Endodermal cell (in vitro differentiated cells): Measurements from ENCODE around the gene ZNF532. TPM values are rescaled to one million over a fixed set of nuclear protein-coding genes. Genes with fewer than 3 reads are reported as not detected.

Source experiments
- DNase-seq: peaks from one replicate; pipeline ENCODE4 v3.0.0-alpha.2; 2017
- H3K27ac ChIP-seq: 2 replicates; pipeline ENCODE4 v1.5.1; 2013; ENCODE audit warnings: mild to moderate bottlenecking, low read depth, low read length, moderate library complexity
- H3K27me3 ChIP-seq: 2 replicates; pipeline ENCODE4 v1.6.1; 2013; ENCODE audit warnings: mild to moderate bottlenecking, low read length, moderate library complexity; ENCODE audit not compliant: insufficient read depth, control insufficient read depth, poor library complexity, severe bottlenecking
- H3K36me3 ChIP-seq: 2 replicates; pipeline ENCODE4 v1.7.0; 2013; ENCODE audit warnings: mild to moderate bottlenecking, low read length, moderate library complexity; ENCODE audit not compliant: control insufficient read depth, insufficient read depth
- H3K4me1 ChIP-seq: one replicate; pipeline ENCODE4 v1.7.0; 2013; ENCODE audit warnings: low read length; ENCODE audit not compliant: control insufficient read depth, insufficient read depth
- H3K4me3 ChIP-seq: 2 replicates; pipeline ENCODE4 v1.5.1; 2013; ENCODE audit warnings: mild to moderate bottlenecking, low read length, moderate library complexity
- H3K9ac ChIP-seq: 2 replicates; pipeline ENCODE4 v1.6.1; 2013; ENCODE audit warnings: mild to moderate bottlenecking, low read length, moderate library complexity; ENCODE audit not compliant: poor library complexity, severe bottlenecking; ENCODE audit errors: extremely low read depth
- H3K9me3 ChIP-seq: 2 replicates; pipeline ENCODE4 v1.6.1; 2013; ENCODE audit warnings: mild to moderate bottlenecking, low read length, moderate library complexity; ENCODE audit not compliant: control insufficient read depth
- H3K27ac Mint-ChIP-seq: 2 replicates; pipeline ENCODE4 v1.8.0; 2020; ENCODE audit warnings: mixed read lengths
- H3K27me3 Mint-ChIP-seq: 2 replicates; pipeline ENCODE4 v1.8.0; 2021; ENCODE audit warnings: mild to moderate bottlenecking, mixed read lengths; ENCODE audit not compliant: insufficient read depth
- H3K36me3 Mint-ChIP-seq: 2 replicates; pipeline ENCODE4 v1.8.0; 2020; ENCODE audit warnings: low read depth, mixed read lengths
- H3K4me1 Mint-ChIP-seq: 2 replicates; pipeline ENCODE4 v1.8.0; 2020; ENCODE audit warnings: mixed read lengths
- H3K4me3 Mint-ChIP-seq: 2 replicates; pipeline ENCODE4 v1.8.0; 2020; ENCODE audit warnings: mild to moderate bottlenecking, moderate library complexity, mixed read lengths
- H3K9me3 Mint-ChIP-seq: 2 replicates; pipeline ENCODE4 v1.8.0; 2020; ENCODE audit warnings: mild to moderate bottlenecking, mixed read lengths
- CTCF ChIP-seq: fragments of 200-600 bp; sonication (generic); conservative IDR thresholded peaks from 2 replicates; pipeline ENCODE4 v1.5.0; 2021; ENCODE audit warnings: antibody characterized with exemption, mild to moderate bottlenecking
- WGBS, 2 experiments: methylation state at CpG; one replicate each; pipeline versions ENCODE4 v1.1.5 to v1.1.7; 2013; ENCODE audit warnings: missing lambda C conversion rate in 2 of 2, mixed read lengths in 1 of 2; ENCODE audit not compliant: insufficient coverage in 1 of 2, insufficient read length in 1 of 2; 5-methylcytosine and 5-hydroxymethylcytosine counted together
- total RNA-seq, 2 donors: library from RNA; stranded (reverse); fragmentation: NEBNext Ultra II Directional in 1 of 2; extraction: Animal tissue kit (Norgen Biotek cat#: 25700) in 1 of 2; gene quantifications; 2 replicates in 1 of 2; 3 replicates in 1 of 2; pipeline ENCODE4 v1.2.1, GENCODE V29; 2021

ZNF532 gene
- total RNA-seq, 2 donors from 2014 or later = 138 to 207 TPM

GRCh38 chr18:58928386-58928785 is 63.7 kb downstream of the ZNF532 start:
- Histone ChIP-seq H3K4me1 (peaks cover 14% of the 10 kb centered on the region), H3K27ac (peak overlapping the region; percentile 7), H3K9me3 (peaks cover 17% of the 10 kb centered on the region), H3K4me3 (no peak overlapping the region), H3K27me3 (no peaks in the 10 kb centered on the region), H3K36me3 (peaks cover 85% of the 10 kb centered on the region), H3K9ac (no peak overlapping the region)
- Mint-ChIP-seq H3K4me1 (peaks cover 40% of the 10 kb centered on the region), H3K36me3 (peaks cover 46% of the 10 kb centered on the region), H3K27ac (peak overlapping the region; percentile 83), H3K4me3 (no peak overlapping the region), H3K9me3 (peaks cover 11% of the 10 kb centered on the region), H3K27me3 (no peaks in the 10 kb centered on the region)
- WGBS, 2 experiments = 86 to 93% methylated on average over 4 of the region's 4 CpGs
- TF ChIP-seq CTCF = no peak
- no peak for DNase-seq

DNA sequence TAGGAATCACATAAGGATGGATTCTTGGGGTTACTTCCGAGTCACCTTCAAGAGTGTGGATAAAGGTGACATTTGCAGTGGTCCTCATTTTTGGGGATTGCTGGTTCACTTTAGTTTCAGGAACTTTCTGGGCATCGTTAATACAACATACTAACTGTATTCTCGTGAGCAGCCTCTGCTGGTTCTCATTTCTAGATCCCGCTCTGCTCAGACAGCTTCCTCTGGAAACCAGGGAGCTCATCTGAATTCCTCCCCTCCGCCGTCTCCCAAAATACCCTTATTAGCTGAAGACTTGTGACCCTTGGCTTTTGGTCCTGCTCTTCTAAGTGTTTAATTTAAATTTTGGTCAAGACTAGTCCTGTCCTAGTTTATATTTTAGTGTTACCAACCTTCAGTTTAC is 64.5 kb downstream of the ZNF532 start:
- Mint-ChIP-seq H3K9me3 (peaks cover 6% of the 10 kb centered on the region), H3K27me3 (no peaks in the 10 kb centered on the region), H3K36me3 (peaks cover 42% of the 10 kb centered on the region), H3K4me1 (peaks cover 40% of the 10 kb centered on the region), H3K27ac (peak overlapping the region; percentile 62), H3K4me3 (no peak overlapping the region)
- DNase-seq = no peak
- H3K4me3 ChIP-seq = no peak overlapping the region
- no peak overlapping the region for H3K9ac ChIP-seq
- whole genome bisulfite sequencing, 2 experiments = 94% methylated on average over 4 to 6 of the region's 6 CpGs
- H3K4me1 ChIP-seq = peaks cover 14% of the 10 kb centered on the region
- no peak for TF ChIP-seq CTCF
- H3K36me3 ChIP-seq = peaks cover 84% of the 10 kb centered on the region
- no peak overlapping the region for H3K27ac ChIP-seq
- H3K27me3 ChIP-seq = no peaks in the 10 kb centered on the region
- peaks cover 9% of the 10 kb centered on the region for H3K9me3 ChIP-seq

GRCh38 chr18:58934356-58934755 is 69.7 kb downstream of the ZNF532 start:
- H3K36me3 ChIP-seq = peaks cover 88% of the 10 kb centered on the region
- H3K36me3 Mint-ChIP-seq = peaks cover 62% of the 10 kb centered on the region

More at GRCh38 chr18:58934356-58934755, 69.7 kb downstream of the ZNF532 start:
- DNase-seq = no peak
- Histone ChIP-seq H3K27ac (no peak overlapping the region), H3K9me3 (no peaks in the 10 kb centered on the region), H3K9ac (no peak overlapping the region), H3K4me1 (no peaks in the 10 kb centered on the region), H3K4me3 (no peak overlapping the region), H3K27me3 (no peaks in the 10 kb centered on the region)
- H3K27ac Mint-ChIP-seq = peak overlapping the region; percentile 4
- H3K27me3 Mint-ChIP-seq = no peaks in the 10 kb centered on the region
- TF ChIP-seq CTCF = no peak
- no peak overlapping the region for H3K4me3 Mint-ChIP-seq
- peaks cover 6% of the 10 kb centered on the region for H3K4me1 Mint-ChIP-seq
- H3K9me3 Mint-ChIP-seq = peaks cover 4% of the 10 kb centered on the region
- 93 to 96% methylated on average over 8 to 9 of the region's 9 CpGs for WGBS, 2 experiments
